IMR-90 (cell line): ENCODE results near the gene VPREB3. TPM values are rescaled to one million over a fixed set of nuclear protein-coding genes. Genes with fewer than 3 reads are reported as not detected.
A peak's percentile ranks its signal among the peaks of the same experiment; 100 is the strongest.

Experiments used
- ATAC-seq: fragments of 200-7000 bp; cut with Tn5 transposase; 2 replicates; pipeline ENCODE4 v1.9.1; 2020; ENCODE audit warnings: low read depth, mild to moderate bottlenecking, moderate library complexity
- BruUV-seq: library from RNA; stranded (reverse); fragments of 400-500 nt; replicated peaks from 2 replicates; lab custom pipeline; 2021; lab: Mats Ljungman, UMichigan
- CTCF ChIA-PET: fragments of 300-600 bp; formaldehyde crosslinking; extraction: SDS; loops from one replicate; lab custom pipeline; 2021; ENCODE audit warnings: antibody characterized with exemption; lab: Yijun Ruan, JAX
- POLR2A ChIA-PET: fragments of 300-600 bp; sonication (Branson Sonifier 250); formaldehyde crosslinking; loops from one replicate; lab custom pipeline; 2022; ENCODE audit warnings: antibody characterized with exemption; ENCODE audit not compliant: unreplicated experiment; lab: Charles Lee
- DNase-seq: peaks from one replicate; pipeline ENCODE4 v3.0.0; 2013
- H2AFZ ChIP-seq: replicated peaks from 2 replicates; pipeline ENCODE3; 2013; ENCODE audit warnings: low read length, mild to moderate bottlenecking; ENCODE audit not compliant: poor library complexity
- H2AK5ac ChIP-seq: 2 replicates; pipeline ENCODE4 v1.6.1; 2013; ENCODE audit warnings: low read depth, low read length, inconsistent platforms
- H2AK9ac ChIP-seq: replicated peaks from 2 replicates; pipeline ENCODE3; 2013; ENCODE audit warnings: mild to moderate bottlenecking, low read depth, low read length, moderate library complexity; ENCODE audit not compliant: poor library complexity
- H2BK120ac ChIP-seq: 2 replicates; pipeline ENCODE4 v1.6.1; 2013; ENCODE audit warnings: low read depth, low read length, inconsistent platforms
- H2BK15ac ChIP-seq: 3 replicates; pipeline ENCODE4 v1.6.1; 2013; ENCODE audit warnings: low read depth, low read length, inconsistent platforms
- H2BK20ac ChIP-seq: 2 replicates; pipeline ENCODE4 v1.6.1; 2013; ENCODE audit warnings: low read depth, mild to moderate bottlenecking, inconsistent platforms, low read length, moderate library complexity
- H2BK5ac ChIP-seq: 2 replicates; pipeline ENCODE4 v1.6.1; 2013; ENCODE audit warnings: mild to moderate bottlenecking, low read depth, low read length, inconsistent platforms; ENCODE audit not compliant: poor library complexity, severe bottlenecking
- H3K14ac ChIP-seq: replicated peaks from 2 replicates; pipeline ENCODE4 v1.6.1; 2013; ENCODE audit warnings: low read depth, low read length, inconsistent platforms
- H3K18ac ChIP-seq: 2 replicates; pipeline ENCODE4 v1.6.1; 2013; ENCODE audit warnings: low read depth, low read length, control low read depth
- H3K23ac ChIP-seq: 2 replicates; pipeline ENCODE4 v1.6.1; 2013; ENCODE audit warnings: low read depth, low read length, inconsistent platforms
- H3K27ac ChIP-seq: 2 replicates; pipeline ENCODE4 v1.5.1; 2013; ENCODE audit warnings: mild to moderate bottlenecking, control low read depth, low read length; ENCODE audit not compliant: insufficient read depth
- H3K27me3 ChIP-seq: 2 replicates; pipeline ENCODE4 v1.6.1; 2013; ENCODE audit warnings: low read length; ENCODE audit not compliant: control insufficient read depth, insufficient read depth
- H3K36me3 ChIP-seq: 2 replicates; pipeline ENCODE4 v1.6.1; 2013; ENCODE audit warnings: low read length, mixed read lengths; ENCODE audit not compliant: control insufficient read depth, insufficient read depth
- H3K4ac ChIP-seq: 2 replicates; pipeline ENCODE4 v1.6.1; 2013; ENCODE audit warnings: low read depth, low read length, inconsistent platforms
- H3K4me1 ChIP-seq: 2 replicates; pipeline ENCODE4 v1.6.1; 2013; ENCODE audit warnings: low read length, mixed read lengths; ENCODE audit not compliant: control insufficient read depth, insufficient read depth
- H3K4me2 ChIP-seq: 2 replicates; pipeline ENCODE4 v1.6.1; 2013; ENCODE audit warnings: low read depth, mild to moderate bottlenecking, control low read depth, low read length, moderate library complexity
- H3K4me3 ChIP-seq: 2 replicates; pipeline ENCODE4 v1.5.1; 2013; ENCODE audit warnings: low read depth, mild to moderate bottlenecking, control low read depth, low read length, moderate library complexity; ENCODE audit not compliant: insufficient read depth
- H3K56ac ChIP-seq: 2 replicates; pipeline ENCODE4 v1.6.1; 2013; ENCODE audit warnings: low read length, inconsistent platforms; ENCODE audit not compliant: insufficient read depth; ENCODE audit errors: extremely low read depth
- H3K79me1 ChIP-seq, 2 experiments: 2 replicates each; pipeline ENCODE4 v1.6.1; 2013; ENCODE audit warnings: low read length in 2 of 2, inconsistent platforms in 1 of 2, low read depth in 1 of 2
- H3K9ac ChIP-seq: 2 replicates; pipeline ENCODE4 v1.6.1; 2013; ENCODE audit warnings: low read depth, low read length, control low read depth
- H3K9me1 ChIP-seq: 2 replicates; pipeline ENCODE4 v1.6.1; 2013; ENCODE audit warnings: low read length, inconsistent platforms; ENCODE audit not compliant: insufficient read depth
- H3K9me3 ChIP-seq: 2 replicates; pipeline ENCODE4 v1.6.1; 2013; ENCODE audit warnings: low read length; ENCODE audit not compliant: control insufficient read depth, insufficient read depth
- H4K20me1 ChIP-seq: 2 replicates; pipeline ENCODE4 v1.6.1; 2013; ENCODE audit warnings: low read length, inconsistent platforms; ENCODE audit not compliant: insufficient read depth
- H4K5ac ChIP-seq: 2 replicates; pipeline ENCODE4 v1.6.1; 2013; ENCODE audit warnings: mild to moderate bottlenecking, low read depth, low read length, control low read depth
- H4K8ac ChIP-seq, 2 experiments: 2 replicates each; pipeline ENCODE4 v1.6.1; 2013; ENCODE audit warnings: low read depth in 2 of 2, low read length in 2 of 2, control low read depth in 1 of 2, inconsistent platforms in 1 of 2
- H4K91ac ChIP-seq: 2 replicates; pipeline ENCODE4 v1.6.1; 2013; ENCODE audit warnings: low read depth, low read length, inconsistent platforms; ENCODE audit not compliant: insufficient read depth
- FOS ChIP-seq: fragments of 150-350 bp; IDR thresholded peaks from 2 replicates; pipeline ENCODE4 v1.6.1; 2016; ENCODE audit warnings: low read depth, low read length
- MAFK ChIP-seq: IDR thresholded peaks from 2 replicates; pipeline ENCODE4 v1.6.1; 2012; ENCODE audit warnings: low read depth, low read length, improper control_type of control experiment
- SMC3 ChIP-seq: fragments of 150-350 bp; IDR thresholded peaks from 2 replicates; pipeline ENCODE4 v1.6.1; 2016; ENCODE audit warnings: low read depth, mild to moderate bottlenecking, antibody characterized with exemption, low read length, moderate library complexity
- WGBS, 2 experiments: methylation state at CpG; one replicate each; pipeline versions ENCODE4 v1.1.5 to v1.1.7; 2013; ENCODE audit warnings: missing lambda C conversion rate in 2 of 2; ENCODE audit not compliant: insufficient read length in 1 of 2; ENCODE audit errors: extremely low coverage in 2 of 2; 5-methylcytosine and 5-hydroxymethylcytosine counted together
- dilution Hi-C: fragments of 300-500 bp; cut with HindIII; formaldehyde crosslinking; loops from one replicate; pipeline ENCODE4 v1.14.3; 2018; ENCODE audit warnings: low sequenced_read_pairs; ENCODE audit not compliant: unreplicated experiment
- in situ Hi-C: fragments of 300-500 bp; cut with MboI; formaldehyde crosslinking; loops from 3 replicates; pipeline ENCODE4 v1.14.3; 2019; ENCODE audit warnings: low sequenced_read_pairs, inconsistent platforms, mixed read lengths
- intact Hi-C: fragments of 100-400 bp; cut with micrococcal nuclease; formaldehyde crosslinking; loops from 2 replicates; pipeline ENCODE4 v1.10.0; 2022
- polyA plus RNA-seq, 3 experiments: library from polyadenylated mRNA; depleted of rRNA; stranded (reverse); fragments of >200 nt; gene quantifications; 2 replicates each; pipeline ENCODE4 v1.2.3, GENCODE V29; 2012; ENCODE audit warnings: low replicate concordance in 1 of 3
- total RNA-seq: library from RNA; depleted of rRNA; stranded (reverse); fragments of >200 nt; gene quantifications from 2 replicates; pipeline ENCODE4 v1.2.3, GENCODE V29; 2012
- TF ChIP-seq, protein P1 (sequence below): fragments of 150-350 bp; IDR thresholded peaks from 2 replicates; pipeline ENCODE4 v1.6.1; 2016; ENCODE audit warnings: low read depth, mild to moderate bottlenecking, low read length, moderate library complexity, borderline replicate concordance

The VPREB3 gene
- total and polyA plus RNA-seq, 2 of the 4 experiments (the other 2 are of a cell fraction), result not detected

DNA sequence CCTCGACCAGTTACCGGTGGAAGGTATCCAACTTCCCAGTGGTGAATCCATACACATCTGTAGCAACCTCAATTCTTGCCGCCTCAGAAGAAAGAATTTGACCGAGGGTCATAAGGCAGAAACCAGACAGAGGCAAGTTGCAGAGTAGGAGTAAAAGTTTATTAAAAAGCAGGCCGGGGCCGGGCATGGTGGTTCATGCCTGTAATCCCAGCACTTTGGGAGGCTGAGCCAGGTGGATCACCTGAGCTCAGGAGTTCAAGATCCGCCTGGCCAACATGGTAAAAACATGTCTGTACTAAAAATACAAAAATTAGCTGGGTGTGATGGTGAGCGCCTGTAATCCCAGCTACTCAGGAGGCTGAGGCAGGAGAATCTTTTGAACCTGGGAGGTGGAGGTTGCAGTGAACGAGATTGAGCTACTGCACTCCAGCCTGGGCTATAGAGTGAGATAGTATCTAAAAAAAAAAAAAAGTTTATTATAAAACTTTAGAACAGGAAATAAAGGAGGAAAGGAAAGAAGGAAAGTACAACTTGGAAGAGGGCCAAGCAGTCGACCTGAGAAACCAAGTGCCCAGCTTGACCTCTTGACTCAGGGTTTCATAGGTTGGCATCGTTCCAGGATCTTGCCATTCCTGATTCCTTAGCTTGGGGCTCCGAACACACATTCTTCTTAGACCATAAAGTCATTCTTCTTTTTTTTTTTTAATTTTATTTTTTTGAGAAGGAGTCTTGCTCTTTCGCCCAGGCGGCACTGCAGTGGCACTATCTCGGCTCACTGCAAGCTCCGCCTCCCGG is 35.7 kb downstream of the VPREB3 start:
- Histone ChIP-seq H3K18ac (no peak overlapping the region), H3K9ac (no peak overlapping the region), H3K9me1 (peaks cover 10% of the 10 kb centered on the region), H3K36me3 (peaks cover 10% of the 10 kb centered on the region), H3K9me3 (no peaks in the 10 kb centered on the region), H3K4me1 (0 out of 2 replicates have a peak, but pooled peaks cover 5% of the 10 kb centered on the region), H3K4ac (no peak overlapping the region), H4K5ac (no peak overlapping the region), H3K79me1 (peaks cover 10 to 27% of the 10 kb centered on the region in 2 experiments), H4K8ac (no peak overlapping the region), H3K4me3 (no peak overlapping the region), H3K4me2 (no peak overlapping the region), H3K27ac (no peak overlapping the region), H4K20me1 (no peaks in the 10 kb centered on the region), H2AK5ac (no peak overlapping the region), H2BK15ac (no peak overlapping the region), H2AK9ac (peak overlapping the region; percentile 65), H2BK20ac (no peak overlapping the region), H3K14ac (no peak overlapping the region), H2AFZ (no peak overlapping the region), H4K91ac (no peak overlapping the region), H2BK120ac (no peak overlapping the region), H3K27me3 (no peaks in the 10 kb centered on the region), H3K56ac (no peak overlapping the region), H2BK5ac (no peak overlapping the region), H3K23ac (no peak overlapping the region)
- DNase-seq, result no peak
- ATAC-seq, result no peak
- WGBS, 2 experiments, result 80% methylated on average over 2 of the region's 17 CpGs; no CpG with 5 or more reads in 1 of the 2 experiments
- CTCF ChIA-PET, result interaction anchor here (0.6 kb wide), 1 partner anchor 23 kb away, joined by 3 read pairs; no protein-coding TSS in a partner anchor
- in situ Hi-C loops, result no loop called here
- intact Hi-C loops, result no loop called here
- TF ChIP-seq MAFK, result no peak
- TF ChIP-seq FOS, result no peak
- TF ChIP-seq, protein P1, sequence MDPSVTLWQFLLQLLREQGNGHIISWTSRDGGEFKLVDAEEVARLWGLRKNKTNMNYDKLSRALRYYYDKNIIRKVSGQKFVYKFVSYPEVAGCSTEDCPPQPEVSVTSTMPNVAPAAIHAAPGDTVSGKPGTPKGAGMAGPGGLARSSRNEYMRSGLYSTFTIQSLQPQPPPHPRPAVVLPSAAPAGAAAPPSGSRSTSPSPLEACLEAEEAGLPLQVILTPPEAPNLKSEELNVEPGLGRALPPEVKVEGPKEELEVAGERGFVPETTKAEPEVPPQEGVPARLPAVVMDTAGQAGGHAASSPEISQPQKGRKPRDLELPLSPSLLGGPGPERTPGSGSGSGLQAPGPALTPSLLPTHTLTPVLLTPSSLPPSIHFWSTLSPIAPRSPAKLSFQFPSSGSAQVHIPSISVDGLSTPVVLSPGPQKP, result no peak
- no peak for TF ChIP-seq SMC3
- no TSS peak for BruUV-seq
- dilution Hi-C loops, result no loop called here
- POLR2A ChIA-PET, result interaction anchor here (0.7 kb wide), 1 partner anchor 14 kb away, joined by 6 read pairs; no protein-coding TSS in a partner anchor
